Endothelial cell of umbilical vein (primary cell): ENCODE data around the gene TRPC4AP. TPM values are rescaled to one million over a fixed set of nuclear protein-coding genes. Genes with fewer than 3 reads are reported as not detected.

Experiments
- BruUV-seq: library from RNA; stranded (reverse); fragments of 400-500 nt; replicated peaks from 2 replicates; lab custom pipeline; 2021; lab: Mats Ljungman, UMichigan
- CTCF ChIA-PET: fragments of 300-600, 350-600 bp; sonication (Branson Sonifier 250); formaldehyde crosslinking; loops from one replicate; lab custom pipeline; 2021; ENCODE audit warnings: antibody characterized with exemption, inconsistent platforms; lab: Charles Lee
- POLR2A ChIA-PET: fragments of 300-600, 350-600 bp; sonication (Branson Sonifier 250); formaldehyde crosslinking; loops from one replicate; lab custom pipeline; 2021; ENCODE audit warnings: antibody characterized with exemption, inconsistent platforms; lab: Charles Lee
- DNase-seq: peaks from one replicate; pipeline ENCODE4 v3.0.0-alpha.2; 2011; ENCODE audit warnings: low read depth, low spot score
- FAIRE-seq: peaks from 2 replicates; lab custom pipeline; 2011; peaks lifted over from hg19 to GRCh38; lab: Jason Lieb, UNC
- H2AFZ ChIP-seq: 2 replicates; pipeline ENCODE4 v1.6.0; 2012; ENCODE audit warnings: low read depth, low read length, control low read depth, inconsistent platforms
- H3K27ac ChIP-seq: 2 replicates; pipeline ENCODE4 v1.5.1; 2011; ENCODE audit warnings: low read depth, mild to moderate bottlenecking, control low read depth, low read length, moderate library complexity; ENCODE audit not compliant: insufficient read depth
- H3K27me3 ChIP-seq, 2 experiments: 2 replicates each; pipeline versions ENCODE4 v1.6.0 to v1.6.1; 2011; ENCODE audit warnings: low read length in 2 of 2, mixed read lengths in 1 of 2; ENCODE audit not compliant: control insufficient read depth in 2 of 2, insufficient read depth in 2 of 2
- H3K36me3 ChIP-seq, 2 experiments: 2 replicates in 1 of 2; 3 replicates in 1 of 2; pipeline ENCODE4 v1.5.1; 2011; ENCODE audit warnings: low read length in 2 of 2, mild to moderate bottlenecking in 1 of 2, moderate library complexity in 1 of 2; ENCODE audit not compliant: control insufficient read depth in 2 of 2, insufficient read depth in 2 of 2; ENCODE audit errors: extremely low read depth in 1 of 2
- H3K4me1 ChIP-seq: 3 replicates; pipeline ENCODE4 v1.5.1; 2011; ENCODE audit warnings: mild to moderate bottlenecking, low read length; ENCODE audit not compliant: control insufficient read depth, insufficient read depth; ENCODE audit errors: extremely low read depth
- H3K4me2 ChIP-seq: 2 replicates; pipeline ENCODE4 v1.6.1; 2011; ENCODE audit warnings: low read length, control low read depth, mixed read lengths; ENCODE audit not compliant: insufficient read depth
- H3K4me3 ChIP-seq, 3 experiments: fragments of 200-600 bp in 1 of 3; sonication (generic), shearing (Covaris generic) in 1 of 3; replicated peaks in 1 of 3; 2 replicates each; pipeline ENCODE4 v1.5.1; 2011 to 2016; ENCODE audit warnings: control low read depth in 3 of 3, low read length in 3 of 3, mild to moderate bottlenecking in 2 of 3, inconsistent platforms in 1 of 3, low read depth in 1 of 3, moderate library complexity in 1 of 3; ENCODE audit not compliant: insufficient read depth in 1 of 3
- H3K79me2 ChIP-seq: 2 replicates; pipeline ENCODE4 v1.6.0; 2012; ENCODE audit warnings: low read length, inconsistent platforms; ENCODE audit not compliant: control insufficient read depth, insufficient read depth
- H3K9ac ChIP-seq: replicated peaks from 2 replicates; pipeline ENCODE3; 2011; ENCODE audit warnings: low read length, control low read depth; ENCODE audit not compliant: insufficient read depth; ENCODE audit errors: extremely low read depth
- H3K9me1 ChIP-seq: replicated peaks from 3 replicates; pipeline ENCODE4 v1.6.0; 2011; ENCODE audit warnings: mild to moderate bottlenecking, low read length; ENCODE audit not compliant: control insufficient read depth, insufficient read depth; ENCODE audit errors: extremely low read depth
- H3K9me3 ChIP-seq: replicated peaks from 2 replicates; pipeline ENCODE4 v1.5.1; 2012; ENCODE audit warnings: low read length, inconsistent platforms; ENCODE audit not compliant: control insufficient read depth, insufficient read depth
- H4K20me1 ChIP-seq: replicated peaks from 2 replicates; pipeline ENCODE3; 2011; ENCODE audit warnings: mild to moderate bottlenecking, low read length; ENCODE audit not compliant: control insufficient read depth, insufficient read depth; ENCODE audit errors: extremely low read depth
- EZH2 ChIP-seq: IDR thresholded peaks from 2 replicates; pipeline ENCODE4 v1.6.1; 2012; ENCODE audit warnings: borderline replicate concordance, low read depth, mild to moderate bottlenecking, moderate library complexity, low read length, inconsistent platforms; ENCODE audit not compliant: severe bottlenecking
- FOS ChIP-seq: IDR thresholded peaks from 2 replicates; pipeline ENCODE4 v1.6.1; 2011; ENCODE audit warnings: mild to moderate bottlenecking, low read length, moderate library complexity, borderline replicate concordance; ENCODE audit not compliant: insufficient read depth
- GATA2 ChIP-seq: IDR thresholded peaks from 2 replicates; pipeline ENCODE4 v1.7.0; 2011; ENCODE audit warnings: low read depth, mild to moderate bottlenecking, moderate library complexity, mixed read lengths, low read length; ENCODE audit not compliant: insufficient read length, insufficient read depth
- JUN ChIP-seq: IDR thresholded peaks from 2 replicates; pipeline ENCODE4 v1.6.1; 2011; ENCODE audit warnings: borderline replicate concordance, low read depth; ENCODE audit not compliant: insufficient read length, insufficient read depth
- MYC ChIP-seq: IDR thresholded peaks from one replicate; pipeline ENCODE4 v1.6.1; 2011; ENCODE audit warnings: mild to moderate bottlenecking, low read depth, low read length
- POLR2A ChIP-seq: IDR thresholded peaks from 2 replicates; pipeline ENCODE4 v1.6.1; 2012; ENCODE audit warnings: low read depth, mild to moderate bottlenecking, control low read depth, low read length
- POLR2AphosphoS5 ChIP-seq: IDR thresholded peaks from 2 replicates; pipeline ENCODE4 v1.6.1; 2012; ENCODE audit warnings: low read depth, mild to moderate bottlenecking, control low read depth, low read length, moderate library complexity; ENCODE audit not compliant: insufficient read depth
- dilution Hi-C: fragments of 300-500 bp; cut with MboI; formaldehyde crosslinking; loops from one replicate; pipeline ENCODE4 v1.15.0; 2019; ENCODE audit warnings: low sequenced_read_pairs; ENCODE audit not compliant: extremely low pct_ligation_motif_present
- intact Hi-C: fragments of 100-400 bp; cut with micrococcal nuclease; formaldehyde crosslinking; loops from one replicate; pipeline ENCODE4 v1.10.0; 2022
- polyA plus RNA-seq, 4 experiments: library from polyadenylated mRNA; depleted of rRNA in 3 of 4; stranded (reverse) in 3 of 4; unstranded in 1 of 4; fragments of >200 nt; gene quantifications; 2 replicates each; pipeline versions ENCODE4 v1.2.1 to v1.2.3, GENCODE V29; 2011 to 2012; ENCODE audit warnings: missing spikeins in 1 of 4
- total RNA-seq: library from RNA; stranded (reverse); gene quantifications from 2 replicates; pipeline ENCODE4 v1.2.3, GENCODE V29; 2021
- TF ChIP-seq, protein P1 (sequence below): IDR thresholded peaks from 2 replicates; pipeline ENCODE4 v1.6.1; 2011; ENCODE audit not compliant: insufficient read depth, insufficient read length
- TF ChIP-seq, protein P2 (sequence below), 2 donors: IDR thresholded peaks; 1 replicate in 1 of 2; 2 replicates in 1 of 2; pipeline ENCODE4 v1.5.1; 2011; ENCODE audit warnings: low read length in 2 of 2, mild to moderate bottlenecking in 2 of 2, moderate library complexity in 2 of 2, control low read depth in 1 of 2, inconsistent platforms in 1 of 2, low read depth in 1 of 2; ENCODE audit not compliant: insufficient read depth in 1 of 2; ENCODE audit errors: extremely low read depth in 1 of 2

Gene TRPC4AP
- total and polyA plus RNA-seq, 2 donors (not counting 3 experiments of a cell fraction or from before 2014, with no cell fraction given): 89.0 to 103 TPM

DNA sequence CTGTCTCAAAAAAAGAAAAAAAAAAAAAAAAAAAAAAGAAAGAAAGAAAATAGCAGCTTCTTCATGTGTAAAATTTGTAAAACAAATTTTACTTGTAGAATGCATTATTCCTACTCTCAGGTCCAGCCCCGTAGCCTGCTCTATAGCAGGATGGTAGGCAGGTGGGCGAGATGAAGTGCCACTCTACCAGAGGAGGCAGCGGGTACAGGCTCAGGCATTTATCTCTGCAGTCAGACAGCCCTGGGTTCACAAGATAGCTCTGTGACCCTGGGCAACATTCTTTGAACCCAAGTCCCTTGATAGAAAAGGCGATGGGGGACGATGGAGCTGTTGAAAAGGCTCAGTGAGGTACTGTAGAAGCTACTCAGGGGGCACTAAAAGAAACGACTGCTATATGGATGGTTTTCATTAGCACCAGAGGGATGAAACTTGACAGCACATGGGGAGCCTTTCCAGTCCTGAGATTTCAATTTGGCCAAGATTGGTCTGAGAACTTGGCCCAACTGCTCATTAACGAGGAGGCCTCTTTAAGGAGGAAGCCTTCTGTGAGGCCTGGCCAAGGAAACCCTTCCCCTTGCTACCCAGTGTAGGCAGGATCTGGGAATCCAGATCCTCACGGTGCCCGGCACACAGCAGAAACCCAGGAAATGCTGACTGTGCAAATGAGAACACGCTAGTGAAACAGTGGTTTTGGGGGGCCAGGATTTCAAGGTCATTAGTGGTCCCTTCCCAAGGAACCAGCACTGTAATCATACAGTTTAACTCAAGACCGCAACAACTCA is 73.8 kb downstream of the TRPC4AP start:
- Histone ChIP-seq H3K9ac (no peak overlapping the region), H3K9me3 (no peaks in the 10 kb centered on the region), H3K9me1 (no peaks in the 10 kb centered on the region), H4K20me1 (no peaks in the 10 kb centered on the region), H3K27me3 (no peaks in the 10 kb centered on the region), H3K4me2 (no peak overlapping the region), H2AFZ (no peak overlapping the region), H3K36me3 (peaks cover 2 to 42% of the 10 kb centered on the region in 2 experiments), H3K4me1 (peaks cover 17% of the 10 kb centered on the region), H3K27ac (no peak overlapping the region), H3K4me3 (no peak overlapping the region), H3K79me2 (no peaks in the 10 kb centered on the region)
- dilution Hi-C loops: no loop called here
- no TSS peak for BruUV-seq
- ChIA-PET CTCF (interaction anchor here (1.0 to 1.7 kb wide), 3 partner anchors 126 to 452 kb away, joined by 3 to 4 read pairs (median 3); no protein-coding TSS in a partner anchor), POLR2A (no interaction called here)
- DNase-seq (no peak), FAIRE-seq (no peak)
- intact Hi-C loops: no loop called here
- TF ChIP-seq, protein P1, sequence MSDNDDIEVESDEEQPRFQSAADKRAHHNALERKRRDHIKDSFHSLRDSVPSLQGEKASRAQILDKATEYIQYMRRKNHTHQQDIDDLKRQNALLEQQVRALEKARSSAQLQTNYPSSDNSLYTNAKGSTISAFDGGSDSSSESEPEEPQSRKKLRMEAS: no peak
- TF ChIP-seq FOS (no peak), GATA2 (no peak), JUN (no peak), MYC (no peak), POLR2AphosphoS5 (no peak), EZH2 (no peak), POLR2A (no peak)
- TF ChIP-seq, protein P2, sequence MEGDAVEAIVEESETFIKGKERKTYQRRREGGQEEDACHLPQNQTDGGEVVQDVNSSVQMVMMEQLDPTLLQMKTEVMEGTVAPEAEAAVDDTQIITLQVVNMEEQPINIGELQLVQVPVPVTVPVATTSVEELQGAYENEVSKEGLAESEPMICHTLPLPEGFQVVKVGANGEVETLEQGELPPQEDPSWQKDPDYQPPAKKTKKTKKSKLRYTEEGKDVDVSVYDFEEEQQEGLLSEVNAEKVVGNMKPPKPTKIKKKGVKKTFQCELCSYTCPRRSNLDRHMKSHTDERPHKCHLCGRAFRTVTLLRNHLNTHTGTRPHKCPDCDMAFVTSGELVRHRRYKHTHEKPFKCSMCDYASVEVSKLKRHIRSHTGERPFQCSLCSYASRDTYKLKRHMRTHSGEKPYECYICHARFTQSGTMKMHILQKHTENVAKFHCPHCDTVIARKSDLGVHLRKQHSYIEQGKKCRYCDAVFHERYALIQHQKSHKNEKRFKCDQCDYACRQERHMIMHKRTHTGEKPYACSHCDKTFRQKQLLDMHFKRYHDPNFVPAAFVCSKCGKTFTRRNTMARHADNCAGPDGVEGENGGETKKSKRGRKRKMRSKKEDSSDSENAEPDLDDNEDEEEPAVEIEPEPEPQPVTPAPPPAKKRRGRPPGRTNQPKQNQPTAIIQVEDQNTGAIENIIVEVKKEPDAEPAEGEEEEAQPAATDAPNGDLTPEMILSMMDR (IDR thresholded peaks at IDR 0.05; ENCODE audit: extremely low read depth in 1 of 2, insufficient read depth in 1 of 2, low read depth in 1 of 2, low read length in 2 of 2): no peak
